Skeletal muscle satellite cell (primary cell): ENCODE measurements around the gene TBL3.

Source experiments
- H3K27me3 ChIP-seq: 2 replicates; pipeline ENCODE4 v1.7.0; 2013; ENCODE audit warnings: low read length; ENCODE audit not compliant: control insufficient read depth, insufficient read depth
- H3K36me3 ChIP-seq: 2 replicates; pipeline ENCODE4 v1.7.0; 2013; ENCODE audit warnings: mild to moderate bottlenecking, control low read depth, low read length; ENCODE audit not compliant: insufficient read depth
- H3K4me1 ChIP-seq: 2 replicates; pipeline ENCODE4 v1.7.0; 2013; ENCODE audit warnings: low read length; ENCODE audit not compliant: control insufficient read depth, insufficient read depth
- H3K4me2 ChIP-seq: 2 replicates; pipeline ENCODE4 v1.7.0; 2013; ENCODE audit warnings: mild to moderate bottlenecking, low read length
- H3K4me3 ChIP-seq: 2 replicates; pipeline ENCODE4 v1.7.0; 2013; ENCODE audit warnings: low read length
- H3K9ac ChIP-seq: 2 replicates; pipeline ENCODE4 v1.7.0; 2013; ENCODE audit warnings: mild to moderate bottlenecking, low read depth, low read length, moderate library complexity
- H3K9me3 ChIP-seq: replicated peaks from 2 replicates; pipeline ENCODE4 v1.7.0; 2013; ENCODE audit warnings: mild to moderate bottlenecking, control low read depth, low read length

TBL3 gene

DNA sequence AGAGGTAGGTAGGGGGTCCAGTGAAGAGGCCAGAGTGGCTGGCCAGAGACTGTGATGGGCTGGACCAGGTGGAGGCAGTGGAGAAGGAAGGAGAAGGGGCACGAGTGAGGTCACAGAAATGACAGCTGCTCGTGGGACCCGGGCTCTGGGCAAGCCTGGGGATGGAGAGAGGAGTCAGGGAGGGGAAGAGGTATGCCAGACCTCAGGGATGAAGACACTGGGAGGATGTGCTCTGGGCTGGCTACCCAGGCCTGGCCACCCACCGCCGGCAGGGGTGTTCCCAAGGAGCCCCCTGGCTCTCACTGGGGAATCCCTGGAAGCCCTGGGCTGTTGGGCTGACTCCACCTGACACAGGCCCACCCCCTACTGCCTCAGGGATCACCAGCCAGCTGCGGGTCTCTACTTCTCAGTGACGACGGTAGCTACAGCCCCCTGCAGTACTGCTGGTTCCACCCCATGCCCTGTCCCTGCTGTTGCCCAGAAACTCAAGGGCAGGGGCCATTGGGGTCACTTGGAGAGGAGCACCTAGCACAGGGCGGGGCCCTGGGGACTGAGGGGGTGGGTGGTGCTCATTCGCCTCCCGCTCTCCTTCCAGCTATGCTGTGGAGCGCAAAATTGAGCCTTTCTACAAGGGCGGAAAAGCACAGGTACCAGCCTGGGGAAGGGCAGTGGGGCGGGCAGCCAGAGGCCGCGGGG lies 1.8 kb downstream of the TBL3 start:
- no peaks in the 10 kb centered on the region for H3K27me3 ChIP-seq
- no peak overlapping the region for H3K4me3 ChIP-seq
- H3K4me1 ChIP-seq = peaks cover 8% of the 10 kb centered on the region
- no peaks in the 10 kb centered on the region for H3K9me3 ChIP-seq
- H3K9ac ChIP-seq = no peak overlapping the region
- peaks cover 46% of the 10 kb centered on the region for H3K36me3 ChIP-seq
- peak overlapping the region; percentile 37 for H3K4me2 ChIP-seq

DNA sequence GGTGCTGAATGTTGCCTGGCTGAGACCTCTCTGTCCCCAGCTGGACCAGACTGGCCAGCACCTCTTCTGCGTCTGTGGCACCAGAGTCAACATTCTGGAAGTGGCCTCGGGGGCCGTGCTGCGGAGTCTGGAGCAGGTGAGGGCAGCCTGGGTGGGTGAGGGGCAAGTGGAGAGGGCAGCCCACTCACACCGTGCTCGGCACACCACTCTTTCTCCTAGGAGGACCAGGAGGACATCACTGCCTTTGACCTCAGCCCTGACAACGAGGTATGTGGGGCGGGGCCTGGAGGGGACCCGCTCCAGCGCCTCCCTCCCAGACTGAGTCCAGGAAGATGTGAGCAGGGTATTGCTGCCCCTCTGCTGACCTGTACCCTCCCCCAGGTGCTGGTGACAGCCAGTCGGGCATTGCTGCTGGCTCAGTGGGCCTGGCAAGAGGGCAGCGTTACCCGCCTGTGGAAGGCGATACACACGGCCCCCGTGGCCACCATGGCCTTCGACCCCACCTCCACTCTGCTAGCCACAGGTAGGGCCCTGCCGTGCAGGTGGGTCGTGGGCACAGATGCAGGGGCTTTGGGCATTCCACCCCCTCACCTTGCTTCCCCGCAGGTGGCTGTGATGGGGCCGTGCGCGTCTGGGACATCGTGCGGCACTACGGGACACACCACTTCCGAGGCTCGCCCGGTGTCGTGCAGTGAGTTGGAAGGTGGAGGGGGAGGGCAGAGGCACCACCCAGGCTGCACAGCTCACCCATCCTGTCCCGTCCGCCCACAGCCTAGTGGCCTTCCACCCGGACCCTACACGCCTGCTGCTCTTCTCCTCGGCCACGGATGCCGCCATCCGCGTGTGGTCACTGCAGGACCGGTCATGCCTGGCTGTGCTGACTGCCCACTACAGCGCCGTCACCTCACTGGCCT lies 2.6 kb downstream of the TBL3 start:
- H3K36me3 ChIP-seq = peaks cover 51% of the 10 kb centered on the region

DNA sequence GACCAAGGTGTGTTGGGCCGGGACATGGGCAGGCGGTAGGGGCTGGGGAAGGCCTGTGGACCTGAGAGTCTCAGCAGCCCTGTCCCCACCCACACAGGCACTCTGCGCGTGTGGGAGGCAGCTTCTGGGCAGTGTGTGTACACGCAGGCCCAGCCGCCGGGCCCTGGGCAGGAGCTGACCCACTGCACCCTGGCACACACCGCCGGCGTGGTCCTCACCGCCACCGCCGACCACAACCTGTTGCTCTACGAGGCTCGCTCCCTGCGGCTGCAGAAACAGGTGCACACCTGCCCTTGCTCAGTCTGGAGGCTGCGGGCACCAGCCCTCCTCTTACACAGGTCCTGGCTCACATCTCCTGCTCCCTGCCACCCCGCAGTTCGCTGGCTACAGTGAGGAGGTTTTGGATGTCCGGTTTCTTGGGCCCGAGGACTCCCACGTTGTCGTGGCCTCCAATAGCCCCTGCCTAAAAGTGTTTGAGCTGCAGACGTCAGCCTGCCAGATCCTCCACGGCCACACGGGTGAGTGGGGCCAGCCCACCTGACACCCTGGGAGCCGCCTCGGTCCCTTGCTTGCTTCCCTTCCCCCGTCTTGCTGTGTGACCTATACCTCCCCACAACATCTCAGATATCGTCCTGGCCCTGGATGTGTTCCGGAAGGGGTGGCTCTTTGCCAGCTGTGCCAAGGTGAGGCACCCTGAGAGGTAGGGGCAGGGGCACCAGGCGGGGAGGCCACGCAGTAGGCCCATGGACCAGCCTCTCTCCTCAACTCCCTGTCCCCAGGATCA lies 3.8 kb downstream of the TBL3 start:
- peaks cover 52% of the 10 kb centered on the region for H3K36me3 ChIP-seq
- H3K4me1 ChIP-seq = peaks cover 8% of the 10 kb centered on the region
- H3K9me3 ChIP-seq = no peaks in the 10 kb centered on the region
- H3K4me3 ChIP-seq = no peak overlapping the region
- peaks cover 12% of the 10 kb centered on the region for H3K27me3 ChIP-seq
- H3K9ac ChIP-seq = no peak overlapping the region
- no peak overlapping the region for H3K4me2 ChIP-seq

More for the DNA sequence above, 2.6 kb downstream of the TBL3 start:
- Histone ChIP-seq H3K27me3 (no peaks in the 10 kb centered on the region), H3K9me3 (no peaks in the 10 kb centered on the region), H3K4me1 (peaks cover 8% of the 10 kb centered on the region), H3K9ac (no peak overlapping the region), H3K4me3 (no peak overlapping the region), H3K4me2 (no peak overlapping the region)

DNA sequence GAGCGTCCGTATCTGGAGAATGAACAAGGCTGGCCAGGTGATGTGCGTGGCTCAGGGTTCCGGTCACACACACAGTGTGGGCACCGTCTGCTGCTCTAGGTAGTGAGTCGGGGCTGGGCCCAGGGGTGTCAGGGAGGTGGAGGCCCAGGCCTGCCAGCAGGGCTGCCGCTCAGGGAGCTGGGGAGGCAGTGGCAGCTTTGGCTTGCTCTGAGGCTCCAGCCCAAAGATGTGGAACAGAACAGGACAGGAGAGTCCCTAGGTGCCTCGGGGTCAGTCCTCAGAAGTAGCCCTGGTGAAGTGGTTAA lies 4.3 kb downstream of the TBL3 start:
- peaks cover 4% of the 10 kb centered on the region for H3K4me1 ChIP-seq

DNA sequence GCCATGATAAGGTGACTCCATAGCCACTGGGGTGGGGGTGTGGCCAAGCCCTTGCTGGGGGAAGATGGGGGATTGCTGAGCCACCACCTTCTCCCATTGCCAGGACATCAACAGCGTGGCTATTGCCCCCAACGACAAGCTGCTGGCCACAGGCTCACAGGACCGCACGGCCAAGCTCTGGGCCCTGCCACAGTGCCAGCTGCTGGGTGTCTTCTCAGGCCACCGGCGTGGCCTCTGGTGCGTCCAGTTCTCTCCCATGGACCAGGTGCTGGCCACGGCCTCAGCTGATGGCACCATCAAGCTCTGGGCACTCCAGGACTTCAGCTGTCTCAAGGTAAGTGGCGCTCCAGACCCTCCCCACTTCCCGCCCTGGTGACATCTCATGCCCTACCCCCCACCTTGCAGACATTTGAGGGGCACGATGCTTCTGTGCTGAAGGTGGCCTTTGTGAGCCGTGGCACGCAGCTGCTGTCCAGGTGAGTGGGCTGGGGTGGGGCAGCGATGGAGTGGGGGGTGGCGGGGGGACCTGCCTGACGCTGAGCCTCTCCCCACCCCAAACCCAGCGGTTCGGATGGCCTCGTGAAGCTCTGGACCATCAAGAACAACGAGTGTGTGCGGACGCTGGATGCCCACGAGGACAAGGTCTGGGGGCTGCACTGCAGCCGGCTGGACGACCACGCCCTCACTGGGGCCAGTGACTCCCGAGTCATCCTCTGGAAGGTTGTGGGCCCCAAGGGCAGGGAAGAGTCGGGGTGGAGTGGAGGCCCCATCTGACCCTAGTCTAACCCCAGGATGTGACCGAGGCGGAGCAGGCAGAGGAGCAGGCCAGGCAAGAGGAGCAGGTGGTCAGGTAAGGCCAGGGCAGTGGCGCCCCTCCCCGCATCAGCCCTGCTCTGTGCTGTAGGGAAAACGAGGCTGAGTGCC lies 5.4 kb downstream of the TBL3 start:
- H3K4me2 ChIP-seq = no peak overlapping the region
- peaks cover 4% of the 10 kb centered on the region for H3K4me1 ChIP-seq
- peaks cover 28% of the 10 kb centered on the region for H3K27me3 ChIP-seq
- no peaks in the 10 kb centered on the region for H3K9me3 ChIP-seq
- peaks cover 50% of the 10 kb centered on the region for H3K36me3 ChIP-seq
- no peak overlapping the region for H3K9ac ChIP-seq
- H3K4me3 ChIP-seq = no peak overlapping the region

More for the DNA sequence above, 4.3 kb downstream of the TBL3 start:
- Histone ChIP-seq H3K27me3 (peaks cover 17% of the 10 kb centered on the region), H3K4me2 (no peak overlapping the region), H3K4me3 (no peak overlapping the region), H3K9ac (no peak overlapping the region), H3K36me3 (peaks cover 52% of the 10 kb centered on the region), H3K9me3 (no peaks in the 10 kb centered on the region)

DNA sequence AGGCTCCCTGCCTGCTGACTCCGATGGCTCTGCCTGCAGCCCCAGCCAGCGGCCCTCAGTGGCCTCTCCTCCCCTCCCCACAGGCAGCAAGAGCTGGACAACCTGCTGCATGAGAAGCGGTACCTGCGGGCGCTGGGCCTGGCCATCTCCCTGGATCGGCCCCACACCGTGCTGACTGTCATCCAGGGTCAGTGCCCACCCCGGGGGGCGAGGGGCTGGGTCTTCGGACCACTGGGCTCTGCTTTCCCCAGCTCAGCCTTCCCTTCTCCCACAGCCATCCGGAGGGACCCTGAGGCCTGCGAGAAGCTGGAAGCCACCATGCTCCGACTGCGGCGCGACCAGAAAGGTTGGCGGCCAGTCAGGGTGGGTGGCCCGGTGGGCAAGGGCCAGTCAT lies 6.0 kb downstream of the TBL3 start:
- Histone ChIP-seq H3K36me3 (peaks cover 50% of the 10 kb centered on the region), H3K4me1 (peaks cover under 1% of the 10 kb centered on the region), H3K9ac (no peak overlapping the region), H3K27me3 (peaks cover 33% of the 10 kb centered on the region), H3K9me3 (no peaks in the 10 kb centered on the region), H3K4me3 (no peak overlapping the region), H3K4me2 (no peak overlapping the region)

DNA sequence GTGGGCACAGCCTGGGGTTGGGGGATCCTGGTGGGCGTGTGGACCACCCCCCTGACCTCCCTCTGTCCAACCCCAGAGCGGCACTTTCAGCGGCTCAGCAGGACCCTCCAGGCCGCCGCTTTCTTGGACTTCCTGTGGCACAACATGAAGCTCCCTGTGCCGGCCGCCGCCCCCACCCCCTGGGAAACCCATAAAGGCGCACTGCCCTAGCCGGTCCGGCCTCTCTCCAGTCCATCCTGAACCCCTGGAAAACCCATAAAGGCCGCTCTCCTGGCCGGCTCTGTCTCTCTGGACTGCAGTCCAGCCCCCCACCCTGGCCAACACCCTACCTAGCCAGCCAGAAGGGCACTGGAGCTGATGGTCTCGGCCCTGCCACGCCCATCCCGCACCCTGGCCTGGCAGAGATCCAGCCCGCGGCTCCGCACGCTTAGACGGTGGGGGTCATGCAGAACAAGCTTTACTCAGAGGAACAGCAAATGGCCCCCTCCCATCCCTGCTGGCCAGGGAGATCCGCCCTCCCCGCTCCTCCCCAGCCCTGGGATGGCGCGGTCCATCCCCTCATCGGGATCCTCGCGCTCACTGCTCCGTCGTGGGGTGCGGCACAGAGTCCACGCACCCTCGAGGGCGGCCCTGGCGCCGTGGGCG lies 6.7 kb downstream of the TBL3 start:
- H3K4me2 ChIP-seq = no peak overlapping the region
- peaks cover 33% of the 10 kb centered on the region for H3K27me3 ChIP-seq
- H3K9ac ChIP-seq = no peak overlapping the region
- no peak overlapping the region for H3K4me3 ChIP-seq
- no peaks in the 10 kb centered on the region for H3K9me3 ChIP-seq
- peaks cover 4% of the 10 kb centered on the region for H3K4me1 ChIP-seq
- H3K36me3 ChIP-seq = peaks cover 50% of the 10 kb centered on the region

DNA sequence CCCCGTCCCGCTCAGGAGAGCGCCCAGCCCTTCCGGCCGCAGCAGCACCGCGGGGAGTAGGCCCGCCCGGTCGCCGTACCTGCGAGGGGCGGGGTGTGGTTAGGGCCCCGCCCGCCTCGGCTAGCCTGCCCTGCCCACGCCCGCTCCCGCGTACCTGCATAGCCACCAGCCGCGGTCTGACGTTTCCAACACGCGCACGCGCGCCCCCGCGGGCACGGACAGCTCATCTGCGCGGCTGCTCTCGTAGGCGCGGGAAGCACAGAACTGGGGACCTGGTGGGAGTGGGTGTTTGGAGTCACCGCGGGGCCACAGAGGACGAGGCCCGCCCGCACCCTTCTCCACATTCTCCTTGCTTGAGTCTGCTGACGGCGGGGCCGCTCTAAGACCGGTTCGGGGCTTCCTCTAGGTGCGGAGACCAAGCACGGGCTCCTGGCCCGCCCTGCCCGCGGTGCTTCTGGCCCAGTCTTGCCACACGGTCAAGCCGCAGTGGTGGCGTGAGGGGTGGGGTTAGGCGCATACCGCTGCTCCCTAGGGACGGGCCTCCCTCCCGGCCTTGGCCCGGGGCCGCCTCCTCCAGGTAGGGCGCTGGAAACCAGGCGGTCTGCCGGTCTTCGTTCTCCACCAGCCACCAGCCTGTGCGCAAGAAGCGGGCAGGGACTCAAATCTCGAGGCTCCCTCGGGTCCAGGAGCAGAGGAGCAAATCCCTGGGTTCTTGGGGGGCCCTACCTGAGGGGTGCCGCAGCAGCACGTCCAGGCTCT lies 7.6 kb downstream of the TBL3 start:
- Histone ChIP-seq H3K4me2 (no peak overlapping the region), H3K4me1 (peaks cover 6% of the 10 kb centered on the region), H3K9me3 (no peaks in the 10 kb centered on the region), H3K36me3 (peaks cover 46% of the 10 kb centered on the region), H3K27me3 (peaks cover 33% of the 10 kb centered on the region), H3K9ac (no peak overlapping the region), H3K4me3 (no peak overlapping the region)

DNA sequence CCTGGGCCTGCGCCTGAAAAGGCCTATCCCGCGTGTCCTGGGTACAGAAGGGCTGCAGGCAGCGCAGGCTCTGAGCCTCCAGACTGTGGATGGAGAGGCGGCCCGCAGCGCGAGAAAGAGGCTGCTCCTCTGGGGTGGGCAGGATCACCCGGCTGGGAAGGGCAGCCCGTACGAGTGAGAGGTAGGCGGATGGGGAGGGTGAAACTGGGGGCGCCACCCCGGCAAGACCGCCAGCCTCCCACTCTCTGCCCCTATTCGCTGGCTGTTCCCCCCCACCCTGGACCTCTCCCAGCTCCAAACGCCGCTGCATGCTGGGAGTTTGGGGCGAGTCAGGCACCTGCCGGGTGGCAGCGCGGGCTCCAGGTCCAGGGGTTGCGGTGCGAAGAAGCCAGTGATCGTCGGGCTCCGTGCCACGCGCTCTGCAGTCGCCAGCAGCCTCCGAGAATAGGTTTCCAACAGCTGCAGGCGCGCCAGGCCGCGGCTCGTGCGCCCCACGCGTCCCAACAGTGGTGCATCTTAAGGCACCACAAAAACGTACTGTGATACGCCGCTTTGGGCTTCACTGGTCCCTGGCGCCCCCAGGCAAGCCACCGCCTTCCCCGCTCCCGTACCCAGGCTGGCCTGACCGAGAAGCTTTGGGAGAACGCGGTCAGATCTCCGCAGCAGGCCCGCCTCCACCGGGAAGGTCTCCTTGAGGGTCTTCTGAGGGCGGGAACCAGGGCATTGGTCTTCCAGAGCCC lies 8.3 kb downstream of the TBL3 start:
- H3K9me3 ChIP-seq = no peaks in the 10 kb centered on the region
- H3K27me3 ChIP-seq = peaks cover 33% of the 10 kb centered on the region
- no peak overlapping the region for H3K4me3 ChIP-seq
- H3K4me2 ChIP-seq = no peak overlapping the region
- H3K9ac ChIP-seq = no peak overlapping the region
- peaks cover 14% of the 10 kb centered on the region for H3K4me1 ChIP-seq
- peaks cover 39% of the 10 kb centered on the region for H3K36me3 ChIP-seq
